ENCODE results near the gene ARHGAP19.
"Not testable (repeated sequence)": the region's sequence is repeated elsewhere in the genome, so short reads cannot be mapped to it uniquely, and the experiment has no call there.

Gene ARHGAP19

GRCh38 chr10:97290576-97291356 lies 1.7 kb downstream of the ARHGAP19 start:
- DNase-seq (ENCODE audit: low read depth, low spot score) = not testable (repeated sequence)
- peak overlapping the region; percentile 86 for H3K27ac ChIP-seq

GRCh38 chr10:97290076-97290475 lies 2.4 kb downstream of the ARHGAP19 start:
- not testable (repeated sequence) for DNase-seq (ENCODE audit: low read depth, low spot score)

GRCh38 chr10:97280783-97281182 lies 11.7 kb downstream of the ARHGAP19 start:
- no peak for DNase-seq (ENCODE audit: low read depth, low spot score)
- H3K27ac ChIP-seq = no peak overlapping the region

More at GRCh38 chr10:97290076-97290475, 2.4 kb downstream of the ARHGAP19 start:
- H3K27ac ChIP-seq = not testable (repeated sequence)

GRCh38 chr10:97279121-97279815 lies 13.2 kb downstream of the ARHGAP19 start:
- DNase-seq (ENCODE audit: low read depth, low spot score) = no peak
- H3K27ac ChIP-seq = peak overlapping the region; percentile 14

GRCh38 chr10:97278491-97278989 lies 13.9 kb downstream of the ARHGAP19 start:
- no peak overlapping the region for H3K27ac ChIP-seq
- no peak for DNase-seq (ENCODE audit: low read depth, low spot score)

- DNase-seq (ENCODE audit: low read depth, low spot score) = no peak
- H3K27ac ChIP-seq = no peak overlapping the region
These were observed 14.9 kb downstream of the ARHGAP19 start for GRCh38 chr10:97277551-97277950.

- no peak for DNase-seq (ENCODE audit: low read depth, low spot score)
- no peak overlapping the region for H3K27ac ChIP-seq
These were observed 17.6 kb downstream of the ARHGAP19 start for GRCh38 chr10:97274828-97275227.

- DNase-seq (ENCODE audit: low read depth, low spot score) = no peak
- no peak overlapping the region for H3K27ac ChIP-seq
These were observed 18.7 kb downstream of the ARHGAP19 start for GRCh38 chr10:97273700-97274099.

- H3K27ac ChIP-seq = no peak overlapping the region
- DNase-seq (ENCODE audit: low read depth, low spot score) = no peak
These were observed 21.8 kb downstream of the ARHGAP19 start for GRCh38 chr10:97270523-97271154.

GRCh38 chr10:97267671-97268070 lies 24.8 kb downstream of the ARHGAP19 start:
- no peak for DNase-seq (ENCODE audit: low read depth, low spot score)
- no peak overlapping the region for H3K27ac ChIP-seq

GRCh38 chr10:97265095-97265494 lies 27.3 kb downstream of the ARHGAP19 start:
- DNase-seq (ENCODE audit: low read depth, low spot score); H3K27ac ChIP-seq: not testable (repeated sequence)

GRCh38 chr10:97263971-97264370 lies 28.5 kb downstream of the ARHGAP19 start:
- H3K27ac ChIP-seq = no peak overlapping the region
- no peak for DNase-seq (ENCODE audit: low read depth, low spot score)

- no peak overlapping the region for H3K27ac ChIP-seq
- DNase-seq (ENCODE audit: low read depth, low spot score) = no peak
These were observed 30.8 kb downstream of the ARHGAP19 start for GRCh38 chr10:97261656-97262055.

GRCh38 chr10:97261183-97261582 lies 31.3 kb downstream of the ARHGAP19 start:
- H3K27ac ChIP-seq = no peak overlapping the region
- DNase-seq (ENCODE audit: low read depth, low spot score) = no peak

- H3K27ac ChIP-seq = no peak overlapping the region
- DNase-seq (ENCODE audit: low read depth, low spot score) = no peak
These were observed 33.3 kb downstream of the ARHGAP19 start for GRCh38 chr10:97259119-97259518.

GRCh38 chr10:97256356-97256755 lies 36.1 kb downstream of the ARHGAP19 start:
- DNase-seq (ENCODE audit: low read depth, low spot score) = no peak
- H3K27ac ChIP-seq = no peak overlapping the region

- no peak for DNase-seq (ENCODE audit: low read depth, low spot score)
- no peak overlapping the region for H3K27ac ChIP-seq
These were observed 36.7 kb downstream of the ARHGAP19 start for GRCh38 chr10:97255512-97256293.

- no peak for DNase-seq (ENCODE audit: low read depth, low spot score)
- H3K27ac ChIP-seq = no peak overlapping the region
These were observed 37.7 kb downstream of the ARHGAP19 start for GRCh38 chr10:97254694-97255093.

- no peak for DNase-seq (ENCODE audit: low read depth, low spot score)
- no peak overlapping the region for H3K27ac ChIP-seq
These were observed 41.5 kb downstream of the ARHGAP19 start for GRCh38 chr10:97250952-97251351.

GRCh38 chr10:97243836-97244235 lies 48.6 kb downstream of the ARHGAP19 start:
- DNase-seq (ENCODE audit: low read depth, low spot score) = no peak
- H3K27ac ChIP-seq = no peak overlapping the region
